HUES64 (cell line): Measurements from ENCODE around the gene ROPN1B.
"Not testable (repeated sequence)": the region's sequence is repeated elsewhere in the genome, so short reads cannot be mapped to it uniquely, and the experiment has no call there.

ENCODE experiments used
- H3K27ac ChIP-seq: 2 replicates; pipeline ENCODE4 v1.7.0; 2013; ENCODE audit warnings: low read depth, low read length, inconsistent platforms
- H3K27me3 ChIP-seq: 2 replicates; pipeline ENCODE4 v1.6.1; 2013; ENCODE audit warnings: mild to moderate bottlenecking, low read length; ENCODE audit not compliant: insufficient read depth
- H3K36me3 ChIP-seq: 2 replicates; pipeline ENCODE4 v1.6.1; 2013; ENCODE audit warnings: mild to moderate bottlenecking, low read length; ENCODE audit not compliant: insufficient read depth
- H3K4me1 ChIP-seq: 2 replicates; pipeline ENCODE4 v1.6.1; 2013; ENCODE audit warnings: mild to moderate bottlenecking, low read length, moderate library complexity; ENCODE audit not compliant: insufficient read depth
- H3K4me3 ChIP-seq: 2 replicates; pipeline ENCODE4 v1.5.1; 2013; ENCODE audit warnings: mild to moderate bottlenecking, low read length, moderate library complexity
- H3K9ac ChIP-seq: 2 replicates; pipeline ENCODE4 v1.6.1; 2013; ENCODE audit warnings: mild to moderate bottlenecking, low read depth, low read length
- H3K9me3 ChIP-seq: 2 replicates; pipeline ENCODE4 v1.6.1; 2013; ENCODE audit warnings: low read depth, low read length; ENCODE audit not compliant: insufficient read depth
- WGBS: fragments of 150-250, 120-280 bp; methylation state at CpG from one replicate; pipeline ENCODE4 v1.1.7; 2013; ENCODE audit warnings: missing lambda C conversion rate; 5-methylcytosine and 5-hydroxymethylcytosine counted together

Gene ROPN1B

DNA sequence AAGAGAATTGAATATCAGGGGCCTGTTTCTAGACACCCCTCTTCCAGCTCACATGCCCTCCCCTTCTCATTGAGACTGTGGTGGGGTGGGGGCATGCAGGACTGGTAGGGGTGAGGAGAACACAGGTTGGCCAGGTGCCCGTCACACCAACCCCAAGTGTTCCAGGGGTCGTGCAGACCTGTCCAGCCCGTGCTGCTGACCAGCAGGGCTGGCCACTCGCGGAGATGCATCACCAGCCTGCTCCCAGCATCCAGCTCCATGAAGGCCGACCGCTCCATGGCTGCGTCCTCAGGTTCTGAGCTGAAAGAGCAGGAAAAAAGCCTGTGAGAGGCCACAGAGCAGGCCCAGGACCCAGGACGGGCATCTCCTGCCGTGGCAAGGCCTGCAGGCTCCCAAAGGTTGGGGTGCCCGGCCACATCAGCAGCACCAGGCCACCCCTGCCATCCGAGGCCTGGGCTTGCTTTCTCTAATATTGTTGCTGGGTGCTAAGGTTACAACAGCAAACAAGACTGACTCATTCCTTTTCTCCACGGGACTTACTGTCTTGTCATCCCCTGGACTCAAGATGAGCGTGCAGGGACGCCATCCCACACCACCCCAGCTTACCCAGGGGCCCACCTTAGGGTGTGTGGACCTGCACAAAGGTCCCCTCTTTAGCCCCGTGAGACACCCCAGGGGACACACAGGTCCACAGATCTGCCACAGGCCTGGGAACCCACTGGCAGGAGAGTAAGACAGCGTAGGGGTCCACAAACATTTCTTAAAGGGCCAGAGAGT, 35.4 kb upstream of the ROPN1B start:
- H3K36me3 ChIP-seq, H3K4me3 ChIP-seq, H3K9ac ChIP-seq, H3K27me3 ChIP-seq, H3K9me3 ChIP-seq, H3K4me1 ChIP-seq, H3K27ac ChIP-seq: not testable (repeated sequence)
- 95% methylated on average over 13 of the region's 17 CpGs for WGBS

DNA sequence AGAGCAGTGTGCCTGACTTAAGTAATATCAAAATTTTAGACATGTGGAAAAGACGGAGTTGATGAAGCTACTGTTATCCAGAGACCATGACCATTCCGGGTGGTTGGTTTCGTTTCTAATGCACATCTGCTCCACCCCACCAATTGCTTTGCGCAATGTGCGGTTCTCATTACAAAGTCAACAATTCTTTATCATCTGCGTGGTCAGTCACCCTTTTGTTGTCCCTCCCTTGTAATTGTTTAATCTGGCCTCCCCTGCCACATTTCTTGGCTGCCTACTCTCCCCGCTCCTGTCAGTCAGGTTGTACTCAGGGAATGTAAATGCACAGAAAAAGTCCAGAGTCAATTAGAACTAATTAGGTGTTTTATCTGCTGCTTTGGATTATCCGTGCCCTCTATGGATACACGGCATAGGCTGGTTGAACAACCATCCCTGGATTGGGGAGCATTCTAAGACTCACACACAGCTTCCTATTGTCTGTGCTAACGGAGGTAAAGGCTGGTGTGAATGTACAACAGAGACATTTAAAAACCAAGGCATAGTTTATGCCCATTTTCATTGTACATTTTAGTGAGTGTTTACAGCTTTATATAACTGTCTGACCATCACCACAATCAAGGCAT, 33.6 kb upstream of the ROPN1B start:
- not testable (repeated sequence) for H3K9ac ChIP-seq, H3K36me3 ChIP-seq, H3K27me3 ChIP-seq, H3K4me3 ChIP-seq, H3K27ac ChIP-seq, H3K9me3 ChIP-seq, H3K4me1 ChIP-seq
- WGBS: 96% methylated on average over 9 of the region's 10 CpGs

DNA sequence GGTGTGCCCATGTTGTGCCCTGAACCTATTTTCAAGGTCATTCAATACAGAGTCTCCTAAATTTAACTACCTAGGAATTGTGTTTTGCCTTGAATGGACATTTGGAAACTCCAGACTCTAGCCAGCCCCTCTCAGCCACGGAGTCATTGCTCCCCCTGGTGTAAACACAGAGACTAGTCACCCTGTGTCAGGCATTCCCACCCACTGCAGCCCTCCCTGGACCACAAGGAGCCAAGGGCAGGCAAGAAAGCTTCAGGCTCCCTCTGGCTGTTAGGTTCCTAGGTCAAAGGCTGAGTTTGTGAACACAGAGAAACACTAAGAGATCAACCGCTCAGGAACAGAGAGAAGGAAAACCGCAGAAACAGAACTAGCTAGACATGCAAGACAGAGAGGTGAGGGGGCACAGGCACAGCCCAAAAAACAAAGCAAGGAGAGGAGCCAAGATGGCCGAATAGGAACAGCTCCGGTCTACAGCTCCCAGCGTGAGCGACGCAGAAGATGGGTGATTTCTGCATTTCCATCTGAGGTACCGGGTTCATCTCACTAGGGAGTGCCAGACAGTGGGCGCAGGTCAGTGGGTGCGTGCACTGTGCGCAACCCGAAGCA, 32.7 kb upstream of the ROPN1B start:
- not testable (repeated sequence) for H3K9me3 ChIP-seq, H3K27ac ChIP-seq, H3K9ac ChIP-seq, H3K27me3 ChIP-seq, H3K36me3 ChIP-seq, H3K4me1 ChIP-seq, H3K4me3 ChIP-seq
- 76% methylated on average over 13 of the region's 13 CpGs for WGBS

DNA sequence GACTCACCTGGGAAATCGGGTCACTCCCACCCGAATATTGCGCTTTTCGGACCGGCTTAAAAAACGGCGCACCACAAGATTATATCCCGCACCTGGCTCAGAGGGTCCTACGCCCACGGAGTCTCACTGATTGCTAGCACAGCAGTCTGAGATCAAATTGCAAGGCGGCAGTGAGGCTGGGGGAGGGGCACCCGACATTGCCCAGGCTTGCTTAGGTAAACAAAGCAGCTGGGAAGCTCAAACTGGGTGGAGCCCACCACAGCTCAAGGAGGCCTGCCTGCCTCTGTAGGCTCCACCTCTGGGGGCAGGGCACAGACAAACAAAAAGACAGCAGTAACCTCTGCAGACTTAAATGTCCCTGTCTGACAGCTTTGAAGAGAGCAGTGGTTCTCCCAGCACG, 32.1 kb upstream of the ROPN1B start:
- H3K4me1 ChIP-seq, H3K36me3 ChIP-seq, H3K9ac ChIP-seq, H3K4me3 ChIP-seq, H3K27me3 ChIP-seq, H3K9me3 ChIP-seq, H3K27ac ChIP-seq: not testable (repeated sequence)
- WGBS: 56% methylated on average over 12 of the region's 13 CpGs

DNA sequence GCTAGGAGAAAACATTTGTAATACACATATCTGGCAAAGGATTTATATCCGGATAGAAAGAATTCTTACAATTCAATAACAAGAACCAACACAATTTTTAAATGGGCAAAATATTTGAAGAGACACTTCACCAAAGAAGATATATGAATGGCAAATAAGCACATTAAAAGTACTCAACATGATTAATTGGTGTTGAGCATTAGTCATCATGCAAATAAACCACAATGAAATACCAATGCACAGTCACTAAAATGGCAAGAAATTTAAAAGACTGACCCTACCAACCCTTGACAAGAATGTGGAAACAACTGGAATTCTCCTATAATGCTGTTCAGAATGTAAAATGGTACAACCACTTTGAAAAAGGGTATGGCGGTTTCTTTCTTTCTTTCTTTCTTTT, 21.2 kb upstream of the ROPN1B start:
- not testable (repeated sequence) for H3K9ac ChIP-seq, H3K27ac ChIP-seq, H3K36me3 ChIP-seq, H3K27me3 ChIP-seq, H3K4me1 ChIP-seq, H3K9me3 ChIP-seq, H3K4me3 ChIP-seq
- 93% methylated on average over 1 of the region's 2 CpGs for WGBS

DNA sequence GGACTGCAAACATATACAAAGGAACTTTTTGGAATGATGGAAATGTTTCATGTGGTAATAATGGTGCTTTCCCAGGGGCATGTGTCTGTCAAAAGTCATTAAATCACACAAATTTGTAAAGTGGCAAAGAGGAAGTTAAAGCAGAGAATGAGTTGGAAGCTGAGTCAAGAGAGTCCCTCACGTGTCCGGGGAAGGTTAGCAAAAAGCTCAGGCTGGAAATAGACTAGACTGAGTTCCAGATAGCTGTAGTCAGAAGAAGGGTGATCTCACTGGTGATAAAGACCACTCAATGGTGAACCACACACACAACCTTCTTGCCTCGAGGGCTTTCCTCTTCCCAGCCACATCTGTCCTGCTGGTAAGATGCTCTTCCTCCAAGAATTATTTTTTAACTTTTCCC, 20.1 kb upstream of the ROPN1B start:
- not testable (repeated sequence) for H3K9ac ChIP-seq, H3K27me3 ChIP-seq, H3K36me3 ChIP-seq, H3K27ac ChIP-seq, H3K4me3 ChIP-seq, H3K9me3 ChIP-seq, H3K4me1 ChIP-seq
- WGBS: 87% methylated on average over 3 of the region's 3 CpGs

DNA sequence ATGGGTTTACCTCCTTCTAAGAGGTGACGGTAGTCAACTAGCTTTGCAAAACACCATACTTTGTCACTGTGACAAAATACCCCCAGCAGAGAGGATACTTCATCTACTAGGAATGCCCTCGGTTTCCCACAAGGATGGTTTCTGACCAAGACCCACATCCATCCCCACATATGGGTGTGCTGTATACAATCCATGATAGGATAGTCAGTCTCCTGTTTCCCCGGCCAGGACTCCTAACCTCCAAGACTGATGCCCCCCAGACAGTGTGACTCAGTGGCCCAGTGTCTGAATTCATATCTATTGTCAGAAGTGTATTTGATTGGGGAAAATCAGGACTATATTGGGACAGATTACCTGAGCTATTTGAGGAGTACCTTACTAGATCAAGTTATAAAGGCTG, 17.8 kb upstream of the ROPN1B start:
- WGBS: 90% methylated on average over 3 of the region's 3 CpGs
- not testable (repeated sequence) for H3K27me3 ChIP-seq, H3K4me3 ChIP-seq, H3K9ac ChIP-seq, H3K9me3 ChIP-seq, H3K4me1 ChIP-seq, H3K36me3 ChIP-seq, H3K27ac ChIP-seq

DNA sequence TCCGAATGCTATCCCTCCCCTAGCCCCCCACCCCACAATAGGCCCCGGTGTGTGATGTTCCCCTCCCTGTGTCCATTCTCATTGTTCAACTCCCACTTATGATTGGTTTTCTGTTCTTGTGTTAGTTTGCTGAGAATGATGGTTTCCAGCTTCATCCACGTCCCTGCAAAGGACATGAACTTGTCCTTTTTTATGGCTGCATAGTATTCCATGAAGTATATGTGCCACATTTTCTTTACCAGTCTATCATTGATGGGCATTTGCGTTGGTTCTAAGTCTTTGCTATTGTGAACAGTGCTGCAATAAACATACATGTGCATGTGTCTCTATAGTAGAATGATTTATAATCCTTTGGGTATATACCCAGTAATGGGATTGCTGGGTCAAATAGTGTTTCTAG, 12.0 kb upstream of the ROPN1B start:
- WGBS: no CpG with 5 or more reads among the region's 4 CpGs
- not testable (repeated sequence) for H3K9me3 ChIP-seq, H3K27ac ChIP-seq, H3K4me1 ChIP-seq, H3K36me3 ChIP-seq, H3K9ac ChIP-seq, H3K4me3 ChIP-seq
- H3K27me3 ChIP-seq: peaks cover 20% of the 10 kb centered on the region

DNA sequence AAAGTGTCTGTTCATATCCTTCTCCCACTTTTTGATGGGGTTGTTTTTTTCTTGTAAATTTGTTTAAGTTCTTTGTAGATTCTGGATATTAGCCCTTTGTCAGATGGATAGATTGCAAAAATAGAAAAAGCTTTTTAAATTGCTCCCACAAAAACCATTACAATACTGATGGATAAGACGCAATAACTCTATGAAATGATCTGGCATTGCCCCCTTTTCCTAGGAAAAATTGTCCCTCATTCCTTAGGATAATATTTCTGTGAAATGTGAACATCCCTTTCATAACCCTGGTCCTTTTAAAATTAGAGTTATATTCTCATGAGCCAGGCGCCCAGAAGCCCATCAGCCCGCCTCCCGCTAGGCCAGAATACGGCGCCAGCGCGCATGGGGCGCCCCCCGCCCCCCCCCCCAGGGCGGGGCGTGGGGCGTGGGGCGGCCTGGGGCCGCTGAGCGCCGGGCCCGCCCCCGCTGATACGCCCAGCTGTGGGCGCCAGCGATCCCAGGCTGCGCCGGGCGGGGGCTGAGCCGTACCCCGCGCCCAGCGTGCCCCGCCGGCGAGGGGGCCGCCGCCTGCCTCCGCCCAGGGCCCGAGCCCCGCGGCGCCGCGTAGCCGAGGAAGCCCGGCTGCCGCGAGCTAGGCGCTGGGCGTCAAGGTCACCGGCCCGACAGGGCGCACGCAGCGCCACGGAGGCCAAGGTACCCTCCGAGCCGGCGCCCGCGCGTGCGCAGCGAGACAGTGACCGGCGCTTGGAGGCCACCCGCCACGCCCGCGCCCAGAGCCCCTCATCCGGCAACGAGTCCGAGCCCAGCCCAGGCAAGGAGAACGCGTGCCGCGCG, 11.1 kb upstream of the ROPN1B start:
- Histone ChIP-seq H3K36me3 (no peaks in the 10 kb centered on the region), H3K9ac (peak overlapping the region; percentile 40; the same call in 1 of the 2 replicates), H3K4me3 (peak overlapping the region; percentile 45), H3K9me3 (no peaks in the 10 kb centered on the region), H3K27ac (no peak overlapping the region), H3K4me1 (no peaks in the 10 kb centered on the region), H3K27me3 (peaks cover 25% of the 10 kb centered on the region)
- 3% methylated on average over 74 of the region's 75 CpGs for WGBS

DNA sequence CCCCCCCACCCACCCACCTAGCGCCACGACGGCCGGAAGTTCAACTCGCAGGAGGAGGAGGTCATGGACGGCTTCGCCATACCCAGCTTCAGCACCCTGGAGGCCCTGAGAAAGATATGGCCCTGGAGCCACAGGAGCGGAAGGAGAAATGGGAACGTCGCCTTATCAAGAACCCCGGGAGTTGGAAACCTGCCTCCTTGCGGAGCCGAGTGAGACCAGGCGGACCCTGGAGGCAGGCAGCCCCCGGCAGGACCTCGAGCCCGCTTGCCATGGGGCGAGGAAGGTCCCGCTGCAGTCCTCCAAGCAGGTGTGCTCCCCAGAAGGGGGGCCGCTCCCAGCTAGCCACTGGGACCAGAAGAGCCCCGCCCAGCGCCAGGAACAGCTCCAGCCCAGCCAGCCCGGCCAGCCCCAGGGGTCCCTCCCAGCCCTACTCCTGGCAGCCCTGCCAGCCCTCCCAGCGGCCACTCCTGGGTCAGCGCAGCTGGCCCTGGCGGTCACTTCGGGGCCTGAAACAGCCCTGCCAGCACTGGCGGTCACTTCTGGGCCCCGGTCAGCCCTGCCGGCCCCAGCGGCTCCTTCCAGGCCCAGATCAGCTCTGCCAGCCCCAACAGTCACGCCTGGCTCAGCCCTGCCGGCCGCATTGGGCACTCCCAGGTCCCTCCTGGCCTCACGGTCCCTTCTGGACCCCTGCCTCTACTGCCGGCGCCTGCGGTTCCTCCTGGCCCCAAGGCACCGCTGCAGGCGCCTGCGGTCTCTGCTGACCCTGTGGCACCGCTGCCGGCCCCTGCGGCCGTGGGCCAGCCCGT, 10.3 kb upstream of the ROPN1B start:
- Histone ChIP-seq H3K9ac (no peak overlapping the region), H3K27ac (no peak overlapping the region), H3K4me1 (no peaks in the 10 kb centered on the region), H3K27me3 (peaks cover 25% of the 10 kb centered on the region), H3K9me3 (no peaks in the 10 kb centered on the region), H3K4me3 (no peak overlapping the region; the same call in 1 of the 2 replicates), H3K36me3 (no peaks in the 10 kb centered on the region)
- 76% methylated on average over 46 of the region's 46 CpGs for WGBS
